A549 (cell line): Measurements from ENCODE around the gene ZBTB39. TPM values are rescaled to one million over a fixed set of nuclear protein-coding genes. Genes with fewer than 3 reads are reported as not detected.
A peak's percentile ranks its signal among the peaks of the same experiment; 100 is the strongest.
"Not testable (repeated sequence)": the region's sequence is repeated elsewhere in the genome, so short reads cannot be mapped to it uniquely, and the experiment has no call there.

Experiments
- ATAC-seq, 2 experiments: fragments of 200-7000 bp in 1 of 2; fragments of >200 bp in 1 of 2; cut with Nextera tagmentation in 1 of 2; cut with Tn5 transposase in 1 of 2; 3 replicates each; pipeline versions ENCODE4 v1.8.0 to v1.9.1; 2018 to 2020; ENCODE audit warnings: mild to moderate bottlenecking in 1 of 2, moderate library complexity in 1 of 2
- CTCF ChIA-PET: fragments of 300-600 bp; sonication (Branson Sonifier 250); formaldehyde crosslinking; extraction: SDS; loops from one replicate; lab custom pipeline; 2021; ENCODE audit warnings: antibody characterized with exemption, inconsistent platforms; lab: Yijun Ruan, JAX
- POLR2A ChIA-PET: fragments of 350-600 bp; formaldehyde crosslinking; extraction: SDS; loops from one replicate; lab custom pipeline; 2021; ENCODE audit warnings: antibody characterized with exemption, inconsistent platforms; lab: Yijun Ruan, JAX
- DNase-seq, 2 experiments: peaks; one replicate each; pipeline versions ENCODE4 v3.0.0 to v3.0.0-alpha.2; 2011 to 2016; ENCODE audit warnings: low read depth in 1 of 2, low spot score in 1 of 2
- FAIRE-seq: peaks from 2 replicates; lab custom pipeline; 2011; peaks lifted over from hg19 to GRCh38; lab: Jason Lieb, UNC
- H3K27ac ChIP-seq, 2 experiments: fragments of >200 bp; sonication (Bioruptor Twin); formaldehyde crosslinking; 3 replicates each; pipeline ENCODE4 v1.5.1; 2016 to 2017
- H3K4me1 ChIP-seq: fragments of >200 bp; sonication (Bioruptor Twin); formaldehyde crosslinking; 3 replicates; pipeline ENCODE4 v1.6.1; 2016
- H3K4me2 ChIP-seq: fragments of >200 bp; sonication (Bioruptor Twin); formaldehyde crosslinking; 3 replicates; pipeline ENCODE4 v1.6.1; 2016
- H3K4me3 ChIP-seq: fragments of >200 bp; sonication (Bioruptor Twin); formaldehyde crosslinking; 3 replicates; pipeline ENCODE4 v1.5.1; 2016
- H3K9me3 ChIP-seq: fragments of >200 bp; sonication (Bioruptor Twin); formaldehyde crosslinking; 3 replicates; pipeline ENCODE4 v1.6.1; 2016
- BCL3 ChIP-seq: fragments of >200 bp; sonication (Bioruptor Twin); formaldehyde crosslinking; IDR thresholded peaks from 3 replicates; pipeline ENCODE4 v1.6.1; 2016
- CHD4 ChIP-seq: fragments of 200-600 bp; sonication (generic); IDR thresholded peaks from 2 replicates; pipeline ENCODE4 v1.6.1; 2016; ENCODE audit warnings: antibody characterized with exemption, mild to moderate bottlenecking, borderline replicate concordance
- EHMT2 ChIP-seq: fragments of 200-600 bp; sonication (generic); IDR thresholded peaks from 2 replicates; pipeline ENCODE4 v1.6.1; 2016; ENCODE audit warnings: antibody characterized with exemption, low read depth, mild to moderate bottlenecking, moderate library complexity
- FOSL2 ChIP-seq, 2 experiments: fragments of 450-650 bp in 1 of 2; fragments of >200 bp in 1 of 2; sonication (Bioruptor Twin) in 1 of 2; formaldehyde crosslinking; IDR thresholded peaks; 2 replicates each; pipeline versions ENCODE4 v1.5.0 to v1.6.1; 2016 to 2020; ENCODE audit warnings: mild to moderate bottlenecking in 1 of 2, moderate library complexity in 1 of 2
- HDAC2 ChIP-seq: fragments of 200-600 bp; sonication (generic); IDR thresholded peaks from 2 replicates; pipeline ENCODE4 v1.6.1; 2016
- JUNB ChIP-seq: fragments of >200 bp; sonication (Bioruptor Twin); formaldehyde crosslinking; IDR thresholded peaks from 2 replicates; pipeline ENCODE4 v1.6.1; 2016
- MAX ChIP-seq: IDR thresholded peaks from 2 replicates; pipeline ENCODE4 v1.6.1; 2012
- NPAS2 ChIP-seq: fragments of 250-450 bp; sonication (Bioruptor Pico); IDR thresholded peaks from 2 replicates; pipeline ENCODE4 v1.8.0; 2022; ENCODE audit warnings: mild to moderate bottlenecking, moderate library complexity, borderline replicate concordance
- POLR2AphosphoS2 ChIP-seq: conservative IDR thresholded peaks from 2 replicates; pipeline ENCODE4 v1.6.1; 2012; ENCODE audit warnings: low read length, improper control_type of control experiment, inconsistent platforms
- RAD21 ChIP-seq, 2 experiments: fragments of >200 bp in 1 of 2; sonication (Bioruptor Twin) in 1 of 2; formaldehyde crosslinking in 1 of 2; IDR thresholded peaks in 1 of 2; conservative IDR thresholded peaks in 1 of 2; 2 replicates in 1 of 2; 3 replicates in 1 of 2; pipeline ENCODE4 v1.6.1; 2012 to 2018; ENCODE audit warnings: inconsistent platforms in 1 of 2
- REST ChIP-seq: fragments of 200-600 bp; sonication (generic); IDR thresholded peaks from 2 replicates; pipeline ENCODE4 v1.6.1; 2016; ENCODE audit warnings: antibody characterized with exemption, mild to moderate bottlenecking, moderate library complexity
- RNF2 ChIP-seq: fragments of 200-600 bp; sonication (generic); IDR thresholded peaks from 2 replicates; pipeline ENCODE4 v1.6.1; 2016; ENCODE audit warnings: low read depth, mild to moderate bottlenecking, antibody characterized with exemption, moderate library complexity, borderline replicate concordance
- SREBF2 ChIP-seq: fragments of 450-650 bp; IDR thresholded peaks from 2 replicates; pipeline ENCODE4 v1.6.1; 2014; ENCODE audit warnings: mild to moderate bottlenecking, moderate library complexity
- ZC3H11A ChIP-seq: fragments of 450-650 bp; IDR thresholded peaks from 2 replicates; pipeline ENCODE4 v1.6.1; 2014; ENCODE audit warnings: antibody characterized with exemption, mild to moderate bottlenecking
- WGBS: methylation state at CpG from one replicate; pipeline ENCODE4 v1.1.6; 2017; ENCODE audit errors: missing lambda C conversion rate; 5-methylcytosine and 5-hydroxymethylcytosine counted together
- polyA plus RNA-seq, 4 experiments: library from polyadenylated mRNA; depleted of rRNA in 3 of 4; stranded (reverse); fragments of >200 nt; fragmentation: RNase III in 1 of 4; extraction: RNeasy Plus Mini Kit Qiagen cat#74134 plus additional on column Dnase treatment in 1 of 4; gene quantifications; 2 replicates in 3 of 4; 3 replicates in 1 of 4; pipeline ENCODE4 v1.2.3, GENCODE V29; 2011 to 2017

ZBTB39 gene
- polyA plus RNA-seq, 2 of the 4 experiments (the other 2 are of a cell fraction) = 4.7 to 9.5 TPM

GRCh38 chr12:56985714-56986113 lies 20.6 kb downstream of the ZBTB39 start:
- ChIA-PET POLR2A (interaction anchor here (0.6 to 1.3 kb wide), 2 partner anchors 145 to 260 kb away, joined by 3 read pairs; partner anchors contain the start of gene NACA), CTCF (interaction anchor here (0.9 to 5.0 kb wide), 10 partner anchors 15 to 226 kb away, joined by 3 to 119 read pairs (median 23); partner anchors contain the start of gene HSD17B6)
- H3K9me3 ChIP-seq, H3K4me3 ChIP-seq: not testable (repeated sequence)
- TF ChIP-seq MAX (peak; percentile 65), FOSL2 (IDR thresholded peaks at IDR 0.05) (0 out of 2 replicates have a peak, but pooled peaks have one; percentile 17), FOSL2 (CRISPR knock-in tag; IDR thresholded peaks at IDR 0.05) (peak; percentile 97), JUNB (0 out of 2 replicates have a peak, but pooled peaks have one; percentile 31)
- FAIRE-seq = peak; percentile 94
- Histone ChIP-seq H3K27ac (peak overlapping the region; percentile 34 to 38; a peak in 4 of 6 replicates), H3K4me2 (peak overlapping the region; percentile 51), H3K4me1 (peaks cover 13% of the 10 kb centered on the region; the same call in 2 of the 3 replicates)
- 0% methylated on average over 4 of the region's 6 CpGs for WGBS
- peak; percentile 94 to 98 for ATAC-seq
- peak; percentile 69 to 80 for DNase-seq

GRCh38 chr12:56983386-56983785 lies 23.0 kb downstream of the ZBTB39 start:
- Histone ChIP-seq H3K9me3 (no peaks in the 10 kb centered on the region), H3K4me2 (no peak overlapping the region), H3K4me1 (peaks cover 7% of the 10 kb centered on the region; the same call in 2 of the 3 replicates), H3K4me3 (no peak overlapping the region), H3K27ac (no peak overlapping the region)
- ChIA-PET POLR2A (no interaction called here), CTCF (interaction anchor here (2.0 to 2.8 kb wide), 2 partner anchors 143 to 347 kb away, joined by 5 to 12 read pairs; no protein-coding TSS in a partner anchor)
- DNase-seq (no peak), ATAC-seq (no peak), FAIRE-seq (no peak)
- no peak for TF ChIP-seq RAD21 (conservative IDR thresholded peaks at IDR 0.05 in 1 of 2, IDR thresholded peaks at IDR 0.05 in 1 of 2)
- no peak for TF ChIP-seq HDAC2
- no peak for TF ChIP-seq POLR2AphosphoS2
- TF ChIP-seq ZC3H11A = no peak
- no peak for TF ChIP-seq BCL3
- TF ChIP-seq RNF2 = no peak
- no peak for TF ChIP-seq SREBF2
- TF ChIP-seq CHD4 = no peak
- TF ChIP-seq NPAS2 (CRISPR knock-in tag) = no peak
- no peak for TF ChIP-seq EHMT2
- no peak for TF ChIP-seq REST
- 71% methylated on average over 4 of the region's 4 CpGs for whole genome bisulfite sequencing

GRCh38 chr12:56982578-56983236 lies 23.6 kb downstream of the ZBTB39 start:
- POLR2A ChIA-PET, FAIRE-seq, H3K4me3 ChIP-seq, H3K27ac ChIP-seq, DNase-seq, H3K4me2 ChIP-seq, ATAC-seq, H3K9me3 ChIP-seq, H3K4me1 ChIP-seq: not testable (repeated sequence)
- CTCF ChIA-PET = interaction anchor here (1.3 to 2.8 kb wide), 3 partner anchors 111 to 346 kb away, joined by 3 to 12 read pairs (median 5); no protein-coding TSS in a partner anchor
- 81% methylated on average over 2 of the region's 3 CpGs for WGBS
